Spleen (tissue), 11 donors: ENCODE data around the gene MCTP1. TPM values are rescaled to one million over a fixed set of nuclear protein-coding genes. Genes with fewer than 3 reads are reported as not detected.

Experiments
- DNase-seq: peaks from one replicate; pipeline ENCODE4 v3.0.0-alpha.2; 2020
- H3K27ac ChIP-seq, 8 donors: fragments of 200-600 bp; sonication (generic) in 7 of 8; 1 replicate in 4 of 8; 2 replicates in 4 of 8; pipeline versions ENCODE4 v1.5.0 to v1.8.0; 2016 to 2021; ENCODE audit warnings: inconsistent platforms in 4 of 8, mild to moderate bottlenecking in 4 of 8, moderate library complexity in 1 of 8
- H3K27me3 ChIP-seq, 7 donors: fragments of 200-600 bp; sonication (generic) in 6 of 7; replicated peaks in 1 of 7; 1 replicate in 4 of 7; 2 replicates in 3 of 7; pipeline versions ENCODE4 v1.5.0 to v1.8.0; 2016 to 2021; ENCODE audit warnings: inconsistent platforms in 3 of 7, mild to moderate bottlenecking in 1 of 7
- H3K36me3 ChIP-seq, 6 donors: fragments of 200-600 bp; sonication (generic) in 5 of 6; 1 replicate in 4 of 6; 2 replicates in 2 of 6; pipeline versions ENCODE4 v1.5.0 to v1.8.0; 2016 to 2021; ENCODE audit warnings: inconsistent platforms in 2 of 6
- H3K4me1 ChIP-seq, 6 donors: fragments of 200-600 bp; sonication (generic) in 5 of 6; 1 replicate in 3 of 6; 2 replicates in 3 of 6; pipeline versions ENCODE4 v1.5.0 to v1.8.0; 2016 to 2021; ENCODE audit warnings: inconsistent platforms in 3 of 6
- H3K4me3 ChIP-seq, 8 donors: fragments of 200-600 bp; sonication (generic) in 7 of 8; 1 replicate in 4 of 8; 2 replicates in 4 of 8; pipeline versions ENCODE4 v1.5.0 to v1.8.0; 2016 to 2021; ENCODE audit warnings: inconsistent platforms in 4 of 8, mild to moderate bottlenecking in 4 of 8, moderate library complexity in 2 of 8
- H3K9me3 ChIP-seq, 8 donors: fragments of 200-600 bp; sonication (generic) in 7 of 8; 1 replicate in 4 of 8; 2 replicates in 4 of 8; pipeline versions ENCODE4 v1.5.0 to v1.8.0; 2016 to 2021; ENCODE audit warnings: inconsistent platforms in 4 of 8
- POLR2A ChIP-seq, 3 donors: fragments of 450-650 bp; IDR thresholded peaks; one replicate each; pipeline ENCODE4 v1.5.1; 2017; ENCODE audit warnings: antibody characterized with exemption in 3 of 3, mild to moderate bottlenecking in 1 of 3
- POLR2AphosphoS5 ChIP-seq, 3 donors: sonication (generic); formaldehyde crosslinking; IDR thresholded peaks; one replicate each; pipeline ENCODE4 v1.5.1; 2017; ENCODE audit warnings: antibody characterized with exemption in 3 of 3
- WGBS, 5 donors: extraction: QIAGEN DNeasy Blood & Tissue Kit in 3 of 5; methylation state at CpG; one replicate each; pipeline versions ENCODE4 v1.1.5 to v1.1.7; 2013 to 2018; 5-methylcytosine and 5-hydroxymethylcytosine counted together
- intact Hi-C: fragments of 100-400 bp; cut with DNase I; formaldehyde crosslinking; loops from one replicate; pipeline ENCODE4 v1.15.0; 2023; ENCODE audit warnings: low total_unique reads
- polyA plus RNA-seq, 3 donors: library from polyadenylated mRNA; stranded (reverse); fragments of 200-250 nt; gene quantifications; one replicate each; pipeline ENCODE4 v1.2.1, GENCODE V29; 2013
- total RNA-seq, 7 donors: library from RNA; depleted of rRNA in 3 of 7; stranded (reverse); fragments of >200 nt in 3 of 7; fragmentation: NEBNext Ultra II Directional in 4 of 7; extraction: Animal tissue kit (Norgen Biotek cat#: 25700) in 4 of 7; gene quantifications; one replicate each; pipeline versions ENCODE4 v1.1.0 to v1.2.1, GENCODE V29; 2016 to 2021
- TF ChIP-seq, protein P1 (sequence below), 11 experiments: fragments of 200-600 bp in 7 of 11; fragments of 450-650 bp in 4 of 11; sonication (generic) in 4 of 11; IDR thresholded peaks in 8 of 11; conservative IDR thresholded peaks in 3 of 11; 1 replicate in 7 of 11; 2 replicates in 4 of 11; pipeline versions ENCODE4 v1.4.0 to v1.8.0; 2016 to 2021; ENCODE audit warnings: antibody characterized with exemption in 11 of 11, inconsistent platforms in 4 of 11, mild to moderate bottlenecking in 1 of 11
- donor health status: healthy with polysubstance abuse.
- donor health status: DM: no; HTN: no; CAD: no; lungs with moderate emphysema.
- donor health status: DM: no; HTN: no; CAD: no.
- donor health status: Bipolar disorder and iron deficiency.
- donor health status: healthy.
- donor health status: DM: no; HTN: no; CAD: no.
- donor health status: DM: yes; HTN: yes; CAD: no.

Gene MCTP1
- total and polyA plus RNA-seq, 10 donors = 1.2 to 57.2 (median 29.4) TPM

DNA sequence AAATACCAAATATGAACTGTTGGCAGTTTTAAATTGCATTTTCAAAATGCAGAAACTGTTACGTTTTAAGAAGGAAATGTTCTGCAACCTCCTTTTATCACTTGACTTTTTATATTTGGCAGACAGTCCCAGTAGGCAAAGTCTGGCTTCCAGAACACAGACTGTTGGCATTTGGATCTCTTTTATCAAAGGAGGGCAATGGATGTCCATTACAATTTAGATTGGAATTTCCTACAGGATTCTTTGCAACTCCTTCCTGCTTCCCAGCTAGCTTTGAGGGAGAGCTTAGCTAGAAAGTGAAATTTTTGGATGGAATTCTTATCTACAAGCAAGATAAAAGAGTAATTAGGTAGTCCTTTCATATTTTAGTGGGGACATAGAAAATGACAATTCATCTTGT is 523.8 kb downstream of the MCTP1 start:
- no peaks in the 10 kb centered on the region for H3K36me3 ChIP-seq
- H3K27me3 ChIP-seq = peaks cover 0 to 4% (median 0%) of the 10 kb centered on the region in 7 donors
- H3K27ac ChIP-seq = no peak overlapping the region
- intact Hi-C loops = no loop called here
- H3K4me3 ChIP-seq = no peak overlapping the region
- no peaks in the 10 kb centered on the region for H3K4me1 ChIP-seq
- DNase-seq = no peak
- TF ChIP-seq, protein P1, sequence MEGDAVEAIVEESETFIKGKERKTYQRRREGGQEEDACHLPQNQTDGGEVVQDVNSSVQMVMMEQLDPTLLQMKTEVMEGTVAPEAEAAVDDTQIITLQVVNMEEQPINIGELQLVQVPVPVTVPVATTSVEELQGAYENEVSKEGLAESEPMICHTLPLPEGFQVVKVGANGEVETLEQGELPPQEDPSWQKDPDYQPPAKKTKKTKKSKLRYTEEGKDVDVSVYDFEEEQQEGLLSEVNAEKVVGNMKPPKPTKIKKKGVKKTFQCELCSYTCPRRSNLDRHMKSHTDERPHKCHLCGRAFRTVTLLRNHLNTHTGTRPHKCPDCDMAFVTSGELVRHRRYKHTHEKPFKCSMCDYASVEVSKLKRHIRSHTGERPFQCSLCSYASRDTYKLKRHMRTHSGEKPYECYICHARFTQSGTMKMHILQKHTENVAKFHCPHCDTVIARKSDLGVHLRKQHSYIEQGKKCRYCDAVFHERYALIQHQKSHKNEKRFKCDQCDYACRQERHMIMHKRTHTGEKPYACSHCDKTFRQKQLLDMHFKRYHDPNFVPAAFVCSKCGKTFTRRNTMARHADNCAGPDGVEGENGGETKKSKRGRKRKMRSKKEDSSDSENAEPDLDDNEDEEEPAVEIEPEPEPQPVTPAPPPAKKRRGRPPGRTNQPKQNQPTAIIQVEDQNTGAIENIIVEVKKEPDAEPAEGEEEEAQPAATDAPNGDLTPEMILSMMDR (IDR thresholded peaks at IDR 0.05 in 8 of 11, conservative IDR thresholded peaks at IDR 0.05 in 3 of 11) = no peak
- no peak for TF ChIP-seq POLR2AphosphoS5 (IDR thresholded peaks at IDR 0.05)
- no peaks in the 10 kb centered on the region for H3K9me3 ChIP-seq
- 44 to 79% (median 52%) methylated on average over 1 of the region's 1 CpG for WGBS, 5 donors

DNA sequence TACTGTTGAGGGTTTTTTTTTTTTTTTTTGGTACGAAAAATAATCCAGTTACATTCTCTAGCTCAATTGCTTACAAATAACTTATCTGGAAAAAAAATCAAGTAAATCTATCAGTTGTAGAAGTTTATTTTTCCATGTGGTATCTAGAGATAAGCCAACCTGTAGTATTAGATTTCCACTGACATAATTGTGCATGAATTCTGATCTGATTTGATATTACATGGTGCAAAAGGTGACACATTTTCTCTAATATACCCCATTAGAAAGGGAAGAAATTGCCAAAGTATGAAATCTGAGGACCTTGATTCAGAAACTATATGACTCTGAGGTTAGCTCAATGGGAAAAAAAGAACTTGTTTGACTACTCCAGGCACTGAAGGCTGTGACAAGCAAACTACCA is 524.9 kb downstream of the MCTP1 start:
- no peak overlapping the region for H3K27ac ChIP-seq
- TF ChIP-seq POLR2A (IDR thresholded peaks at IDR 0.05) = no peak
- TF ChIP-seq, protein P1 (IDR thresholded peaks at IDR 0.05 in 8 of 11, conservative IDR thresholded peaks at IDR 0.05 in 3 of 11) = no peak
- no peak for TF ChIP-seq POLR2AphosphoS5 (IDR thresholded peaks at IDR 0.05)
- no peaks in the 10 kb centered on the region for H3K4me1 ChIP-seq
- intact Hi-C loops = no loop called here
- DNase-seq = no peak
- no peaks in the 10 kb centered on the region for H3K9me3 ChIP-seq
- no peak overlapping the region for H3K4me3 ChIP-seq
- no peaks in the 10 kb centered on the region for H3K27me3 ChIP-seq
- H3K36me3 ChIP-seq = no peaks in the 10 kb centered on the region
- 80 to 92% (median 88%) methylated on average over 1 of the region's 1 CpG for WGBS, 5 donors

DNA sequence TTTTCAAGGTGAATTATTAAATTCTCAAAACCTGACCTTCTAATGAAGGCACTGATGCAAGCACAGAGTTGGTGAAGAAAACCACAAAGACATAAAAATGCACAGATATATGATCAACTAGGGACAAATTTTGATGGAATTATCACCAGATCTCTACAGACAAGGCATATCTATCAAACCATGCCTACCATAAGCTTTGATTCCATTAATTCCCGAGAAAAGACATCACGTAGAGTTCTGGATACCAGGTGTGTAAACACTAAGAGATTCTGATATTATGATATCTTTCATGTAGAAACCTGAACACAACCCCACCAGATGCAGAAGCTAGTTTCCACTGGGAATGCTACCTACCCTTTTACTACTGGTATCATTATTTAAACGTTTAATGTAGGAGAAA is 525.9 kb downstream of the MCTP1 start:
- Histone ChIP-seq H3K36me3 (no peaks in the 10 kb centered on the region), H3K27ac (no peak overlapping the region), H3K4me1 (no peaks in the 10 kb centered on the region), H3K9me3 (no peaks in the 10 kb centered on the region), H3K27me3 (no peaks in the 10 kb centered on the region), H3K4me3 (no peak overlapping the region)
- 90 to 93% (median 93%) methylated on average over 3 of the region's 3 CpGs for WGBS, 5 donors
- DNase-seq = no peak
- TF ChIP-seq POLR2AphosphoS5 (IDR thresholded peaks at IDR 0.05) (no peak), POLR2A (IDR thresholded peaks at IDR 0.05) (no peak)
- TF ChIP-seq, protein P1 (IDR thresholded peaks at IDR 0.05 in 8 of 11, conservative IDR thresholded peaks at IDR 0.05 in 3 of 11) = no peak
- intact Hi-C loops = no loop called here

DNA sequence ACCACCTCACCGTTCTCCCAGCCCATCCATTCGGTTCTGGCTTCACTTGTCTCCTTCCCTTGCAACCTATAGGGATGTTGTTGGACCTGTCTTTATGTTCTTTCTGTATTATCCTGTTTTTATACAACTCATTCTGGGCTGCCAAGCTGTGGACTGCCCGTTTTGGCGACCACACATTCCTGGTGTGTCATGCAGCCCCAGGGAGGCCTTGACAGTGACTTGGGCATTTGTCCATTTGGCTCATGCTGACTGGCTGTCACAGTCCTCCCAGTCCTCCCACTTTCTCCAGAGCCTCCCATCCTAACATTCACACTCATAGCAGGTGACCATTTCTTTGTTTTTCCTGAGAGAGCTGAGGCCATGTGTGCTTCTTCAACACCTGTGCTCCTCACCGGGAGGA is 530.1 kb downstream of the MCTP1 start:
- DNase-seq = no peak
- Histone ChIP-seq H3K36me3 (no peaks in the 10 kb centered on the region), H3K9me3 (no peaks in the 10 kb centered on the region), H3K27ac (no peak overlapping the region), H3K4me1 (peaks cover 0 to 12% (median 0%) of the 10 kb centered on the region in 6 donors), H3K4me3 (no peak overlapping the region), H3K27me3 (no peaks in the 10 kb centered on the region)
- TF ChIP-seq POLR2AphosphoS5 (IDR thresholded peaks at IDR 0.05) = no peak
- TF ChIP-seq, protein P1 (IDR thresholded peaks at IDR 0.05 in 8 of 11, conservative IDR thresholded peaks at IDR 0.05 in 3 of 11) = no peak
- TF ChIP-seq POLR2A (IDR thresholded peaks at IDR 0.05) = no peak
- 85 to 92% (median 87%) methylated on average over 5 of the region's 5 CpGs for WGBS, 5 donors
- intact Hi-C loops = no loop called here
